GM11168 (cell line): Measurements from ENCODE around the gene OR2A2.
"Not testable (repeated sequence)": the region's sequence is repeated elsewhere in the genome, so short reads cannot be mapped to it uniquely, and the experiment has no call there.

Experiments used
- in situ Hi-C: fragments of 300-500 bp; cut with MboI; formaldehyde crosslinking; loops from one replicate; pipeline ENCODE4 v1.12.0; 2022; ENCODE audit warnings: low sequenced_read_pairs; ENCODE audit not compliant: unreplicated experiment

The OR2A2 gene

GRCh38 chr7:144109283-144109682, at the start of gene OR2A2:
Gene OR2A2, plus strand, starts transcription at chr7:144109583. Its CDS starts 0 bp downstream, at chr7:144109583.
- in situ Hi-C loops, result no loop called here

GRCh38 chr7:144063710-144064109, 45.7 kb upstream of the OR2A2 start:
- in situ Hi-C loops, result no loop called here

GRCh38 chr7:144069511-144069910, 39.9 kb upstream of the OR2A2 start, which contains the start of gene OR2A25:
Gene OR2A25, plus strand, starts transcription at chr7:144069811. Its CDS starts 4,409 bp downstream, at chr7:144074220.
- in situ Hi-C loops, result no loop called here

- in situ Hi-C loops, result no loop called here
These were observed 39.4 kb upstream of the OR2A2 start for GRCh38 chr7:144069953-144070352.

GRCh38 chr7:144074374-144074773, 35.0 kb upstream of the OR2A2 start:
- in situ Hi-C loops, result no loop called here

- in situ Hi-C loops, result no loop called here
These were observed 23.4 kb upstream of the OR2A2 start, which contains the start of gene OR2A12 for GRCh38 chr7:144085978-144086377. Gene OR2A12, plus strand, starts transcription at chr7:144086278. Its CDS starts 8,830 bp downstream, at chr7:144095108.

GRCh38 chr7:144086730-144087129, 22.7 kb upstream of the OR2A2 start:
- in situ Hi-C loops, result no loop called here

GRCh38 chr7:144087230-144087629, 22.2 kb upstream of the OR2A2 start:
- in situ Hi-C loops, result no loop called here

- in situ Hi-C loops, result no loop called here
These were observed 18.7 kb upstream of the OR2A2 start for GRCh38 chr7:144090667-144091066.

GRCh38 chr7:144098776-144099175, 10.6 kb upstream of the OR2A2 start:
- in situ Hi-C loops, result no loop called here

- in situ Hi-C loops, result no loop called here
These were observed 8.8 kb upstream of the OR2A2 start for GRCh38 chr7:144100607-144101006.

GRCh38 chr7:144102041-144102440, 7.3 kb upstream of the OR2A2 start:
- in situ Hi-C loops, result no loop called here

GRCh38 chr7:144105211-144105610, 4.2 kb upstream of the OR2A2 start:
- in situ Hi-C loops, result no loop called here

- in situ Hi-C loops, result no loop called here
These were observed 889 bp downstream of the OR2A2 start for GRCh38 chr7:144110272-144110671.

GRCh38 chr7:144113651-144114050, 4.3 kb downstream of the OR2A2 start:
- in situ Hi-C loops, result no loop called here

GRCh38 chr7:144118341-144118740, 9.0 kb downstream of the OR2A2 start:
- in situ Hi-C loops, result no loop called here

- in situ Hi-C loops, result no loop called here
These were observed 13.5 kb downstream of the OR2A2 start, which contains the start of gene OR2A14 for GRCh38 chr7:144122876-144123275. Gene OR2A14, plus strand, starts transcription at chr7:144123176. Its CDS starts 5,937 bp downstream, at chr7:144129113.

GRCh38 chr7:144127714-144128334, 18.4 kb downstream of the OR2A2 start:
- in situ Hi-C loops, result no loop called here

- in situ Hi-C loops, result not testable (repeated sequence)
These were observed 20.2 kb downstream of the OR2A2 start for GRCh38 chr7:144129601-144130000.

GRCh38 chr7:144130730-144131129, 21.3 kb downstream of the OR2A2 start:
- in situ Hi-C loops, result no loop called here

GRCh38 chr7:144132262-144132661, 22.9 kb downstream of the OR2A2 start:
- in situ Hi-C loops, result no loop called here

GRCh38 chr7:144133307-144133706, 23.9 kb downstream of the OR2A2 start:
- in situ Hi-C loops, result no loop called here
